ENCODE measurements around the gene SH3TC1.

GRCh38 chr4:8214136-8214535 is 15.0 kb downstream of the SH3TC1 start:
- TF ChIP-seq, protein P1, sequence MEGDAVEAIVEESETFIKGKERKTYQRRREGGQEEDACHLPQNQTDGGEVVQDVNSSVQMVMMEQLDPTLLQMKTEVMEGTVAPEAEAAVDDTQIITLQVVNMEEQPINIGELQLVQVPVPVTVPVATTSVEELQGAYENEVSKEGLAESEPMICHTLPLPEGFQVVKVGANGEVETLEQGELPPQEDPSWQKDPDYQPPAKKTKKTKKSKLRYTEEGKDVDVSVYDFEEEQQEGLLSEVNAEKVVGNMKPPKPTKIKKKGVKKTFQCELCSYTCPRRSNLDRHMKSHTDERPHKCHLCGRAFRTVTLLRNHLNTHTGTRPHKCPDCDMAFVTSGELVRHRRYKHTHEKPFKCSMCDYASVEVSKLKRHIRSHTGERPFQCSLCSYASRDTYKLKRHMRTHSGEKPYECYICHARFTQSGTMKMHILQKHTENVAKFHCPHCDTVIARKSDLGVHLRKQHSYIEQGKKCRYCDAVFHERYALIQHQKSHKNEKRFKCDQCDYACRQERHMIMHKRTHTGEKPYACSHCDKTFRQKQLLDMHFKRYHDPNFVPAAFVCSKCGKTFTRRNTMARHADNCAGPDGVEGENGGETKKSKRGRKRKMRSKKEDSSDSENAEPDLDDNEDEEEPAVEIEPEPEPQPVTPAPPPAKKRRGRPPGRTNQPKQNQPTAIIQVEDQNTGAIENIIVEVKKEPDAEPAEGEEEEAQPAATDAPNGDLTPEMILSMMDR (IDR thresholded peaks at IDR 0.05; ENCODE audit: insufficient read depth, low read depth, low read length) = no peak
- TF ChIP-seq EZH2 (IDR thresholded peaks at IDR 0.05; ENCODE audit: insufficient read depth, low read length) = no peak
